GM19395 (cell line): ENCODE results near the gene PCBD2.
"Not testable (repeated sequence)": the region's sequence is repeated elsewhere in the genome, so short reads cannot be mapped to it uniquely, and the experiment has no call there.

ENCODE experiments used
- ATAC-seq: cut with Tn5 transposase; IDR thresholded peaks from one replicate; pipeline ENCODE4 v1.9.1; 2021; ENCODE audit warnings: mild to moderate bottlenecking, moderate library complexity; ENCODE audit not compliant: unreplicated experiment

PCBD2 gene

GRCh38 chr5:134998068-134998467 lies 93.1 kb downstream of the PCBD2 start:
- ATAC-seq, result not testable (repeated sequence)

- ATAC-seq, result no peak
Measured at GRCh38 chr5:135004376-135004775, 99.4 kb downstream of the PCBD2 start.

GRCh38 chr5:135005076-135005475 lies 100.1 kb downstream of the PCBD2 start:
- ATAC-seq, result no peak

- no peak for ATAC-seq
Measured at GRCh38 chr5:135007305-135007704, 102.4 kb downstream of the PCBD2 start.

- ATAC-seq, result no peak
Measured at GRCh38 chr5:135007749-135008363, 102.9 kb downstream of the PCBD2 start.

GRCh38 chr5:135008556-135008955 lies 103.6 kb downstream of the PCBD2 start:
- no peak for ATAC-seq

- no peak for ATAC-seq
Measured at GRCh38 chr5:135008981-135009735, 104.2 kb downstream of the PCBD2 start.

- no peak for ATAC-seq
Measured at GRCh38 chr5:135009736-135010501, 105.0 kb downstream of the PCBD2 start.

GRCh38 chr5:135010502-135011354 lies 105.8 kb downstream of the PCBD2 start:
- no peak for ATAC-seq

GRCh38 chr5:135011355-135012032 lies 106.6 kb downstream of the PCBD2 start:
- no peak for ATAC-seq

GRCh38 chr5:135012033-135012588 lies 107.2 kb downstream of the PCBD2 start:
- ATAC-seq, result no peak
